Measurements from ENCODE around the gene MAGI2.

DNA sequence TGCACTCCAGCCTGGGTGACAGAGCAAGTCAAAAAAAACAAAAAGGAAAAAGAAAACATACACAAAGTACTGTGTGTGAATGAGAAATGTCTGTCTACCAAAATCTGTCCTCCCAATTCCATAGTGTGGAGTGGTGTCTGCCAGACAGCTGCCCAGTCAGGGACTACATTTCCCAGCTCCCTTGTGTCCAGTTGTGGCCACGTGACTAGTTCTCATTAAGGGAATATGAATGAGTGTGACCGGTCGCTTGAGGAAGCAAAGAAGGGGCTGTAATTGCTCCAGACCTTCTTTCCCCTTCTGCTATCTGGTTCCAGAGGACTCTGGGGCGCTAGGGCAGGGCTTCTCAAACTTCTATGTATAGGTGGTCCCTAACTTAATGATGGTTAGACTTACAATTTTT lies 1450.8 kb downstream of the MAGI2 start:
- TF ChIP-seq, protein P1, sequence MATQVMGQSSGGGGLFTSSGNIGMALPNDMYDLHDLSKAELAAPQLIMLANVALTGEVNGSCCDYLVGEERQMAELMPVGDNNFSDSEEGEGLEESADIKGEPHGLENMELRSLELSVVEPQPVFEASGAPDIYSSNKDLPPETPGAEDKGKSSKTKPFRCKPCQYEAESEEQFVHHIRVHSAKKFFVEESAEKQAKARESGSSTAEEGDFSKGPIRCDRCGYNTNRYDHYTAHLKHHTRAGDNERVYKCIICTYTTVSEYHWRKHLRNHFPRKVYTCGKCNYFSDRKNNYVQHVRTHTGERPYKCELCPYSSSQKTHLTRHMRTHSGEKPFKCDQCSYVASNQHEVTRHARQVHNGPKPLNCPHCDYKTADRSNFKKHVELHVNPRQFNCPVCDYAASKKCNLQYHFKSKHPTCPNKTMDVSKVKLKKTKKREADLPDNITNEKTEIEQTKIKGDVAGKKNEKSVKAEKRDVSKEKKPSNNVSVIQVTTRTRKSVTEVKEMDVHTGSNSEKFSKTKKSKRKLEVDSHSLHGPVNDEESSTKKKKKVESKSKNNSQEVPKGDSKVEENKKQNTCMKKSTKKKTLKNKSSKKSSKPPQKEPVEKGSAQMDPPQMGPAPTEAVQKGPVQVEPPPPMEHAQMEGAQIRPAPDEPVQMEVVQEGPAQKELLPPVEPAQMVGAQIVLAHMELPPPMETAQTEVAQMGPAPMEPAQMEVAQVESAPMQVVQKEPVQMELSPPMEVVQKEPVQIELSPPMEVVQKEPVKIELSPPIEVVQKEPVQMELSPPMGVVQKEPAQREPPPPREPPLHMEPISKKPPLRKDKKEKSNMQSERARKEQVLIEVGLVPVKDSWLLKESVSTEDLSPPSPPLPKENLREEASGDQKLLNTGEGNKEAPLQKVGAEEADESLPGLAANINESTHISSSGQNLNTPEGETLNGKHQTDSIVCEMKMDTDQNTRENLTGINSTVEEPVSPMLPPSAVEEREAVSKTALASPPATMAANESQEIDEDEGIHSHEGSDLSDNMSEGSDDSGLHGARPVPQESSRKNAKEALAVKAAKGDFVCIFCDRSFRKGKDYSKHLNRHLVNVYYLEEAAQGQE (IDR thresholded peaks at IDR 0.05; ENCODE audit: unreplicated experiment), result no peak
- TF ChIP-seq EZH2 (IDR thresholded peaks at IDR 0.05; ENCODE audit: low read depth, unreplicated experiment), result no peak
